HTR-8/SVneo (cell line): ENCODE measurements around the gene CST9.

Source experiments
- DNase-seq: peaks from one replicate; pipeline ENCODE4 v3.0.0; 2011; ENCODE audit warnings: low spot score, mixed read lengths; ENCODE audit not compliant: insufficient read length
- FAIRE-seq: peaks from 2 replicates; lab custom pipeline; 2011; peaks lifted over from hg19 to GRCh38; lab: Jason Lieb, UNC

CST9 gene

DNA sequence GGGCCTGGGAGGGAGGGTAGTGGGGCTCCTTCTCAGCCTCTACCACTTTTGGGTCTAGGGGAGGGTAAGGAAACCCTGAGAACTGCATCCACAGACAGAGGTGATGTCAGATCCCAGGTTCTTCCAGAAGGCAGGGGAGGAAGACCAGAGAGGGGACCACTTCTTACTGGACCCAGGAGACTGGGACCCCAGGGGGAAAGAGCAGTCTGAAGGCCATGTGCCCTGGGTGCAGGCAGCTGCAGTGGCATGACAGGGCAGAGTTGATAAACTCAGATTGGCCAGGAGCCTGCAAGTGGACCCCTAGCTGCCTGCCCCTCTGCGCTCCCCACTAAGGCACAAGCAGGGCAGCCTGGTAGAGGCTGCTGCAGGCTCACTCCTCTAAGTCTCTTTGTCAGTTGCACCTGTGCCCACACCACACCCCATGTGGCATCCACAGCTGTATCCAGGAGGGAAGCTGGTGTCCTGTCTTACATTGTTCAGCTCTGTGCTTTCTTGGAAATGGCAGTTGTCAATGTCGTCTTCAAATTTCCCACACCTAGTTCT is 40.1 kb downstream of the CST9 start:
- no peak for DNase-seq
- no peak for FAIRE-seq

DNA sequence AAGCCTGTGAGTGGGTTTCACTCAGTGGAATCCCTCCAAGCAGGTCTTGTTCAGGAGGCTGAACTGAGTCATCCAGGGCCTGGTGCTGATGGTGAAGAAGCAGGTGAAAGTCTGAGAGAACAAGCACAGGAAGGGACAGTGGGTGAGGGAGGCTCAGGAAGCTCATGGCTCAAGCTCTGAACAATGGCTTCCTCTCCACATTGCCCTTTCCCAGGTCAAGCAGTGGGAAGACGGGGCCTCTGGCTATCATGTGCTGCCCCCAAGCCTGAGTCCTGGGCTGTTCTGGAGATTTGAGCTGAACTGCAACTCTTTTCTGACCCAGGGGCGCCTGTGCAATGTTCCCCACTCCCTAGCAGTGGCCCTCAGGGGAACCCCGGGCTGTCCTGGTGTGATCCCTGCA is 40.8 kb downstream of the CST9 start:
- FAIRE-seq (no peak), DNase-seq (no peak)

DNA sequence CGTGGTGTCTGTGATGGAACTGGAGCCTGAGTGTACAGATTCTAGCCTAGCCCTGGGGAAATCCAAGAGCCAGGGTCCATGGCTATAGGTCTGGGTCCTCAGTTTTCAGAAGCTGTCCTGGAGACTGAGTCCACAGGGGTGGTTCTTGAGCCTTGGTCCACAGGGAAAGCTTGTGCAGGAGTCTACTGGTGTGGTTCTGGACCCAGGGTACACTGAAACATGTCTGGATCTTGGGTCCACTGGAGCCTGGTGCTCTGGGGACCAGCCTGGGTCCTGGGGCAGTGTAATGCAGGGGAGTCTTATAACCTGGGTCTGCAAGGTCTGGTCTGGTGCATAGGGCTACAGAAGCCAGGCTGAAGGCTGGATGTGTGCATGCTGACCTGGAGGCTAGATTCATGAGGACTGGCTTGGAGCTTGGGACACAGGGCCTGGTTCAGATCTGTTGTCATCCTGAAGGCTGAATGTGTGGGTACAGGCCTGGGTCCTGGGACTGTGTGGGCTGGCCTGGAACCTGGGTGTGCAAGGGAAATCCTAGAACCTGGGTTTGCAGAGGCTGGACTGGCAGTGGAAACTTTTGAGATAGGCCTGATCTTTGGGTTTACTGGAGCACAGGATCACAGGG is 42.9 kb downstream of the CST9 start:
- FAIRE-seq (no peak), DNase-seq (no peak)

DNA sequence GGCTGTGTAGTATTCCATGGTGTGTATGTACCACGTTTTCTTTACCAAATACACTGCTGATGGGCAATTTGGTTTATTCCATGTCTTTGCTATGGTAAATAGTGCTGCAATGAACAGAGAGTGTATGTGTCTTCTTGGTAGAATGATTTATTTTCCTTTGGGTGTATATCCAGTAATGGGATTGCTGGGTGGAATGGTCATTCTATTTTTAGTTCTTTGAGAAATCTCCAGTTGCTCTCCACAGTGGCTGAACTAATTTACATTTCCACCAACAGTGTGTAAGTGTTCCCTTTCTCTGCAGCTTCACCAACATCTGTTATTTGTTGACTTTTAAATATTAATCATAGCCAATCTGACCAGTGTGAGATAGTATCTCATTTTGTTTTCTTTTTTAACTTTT is 51.3 kb downstream of the CST9 start:
- DNase-seq (no peak), FAIRE-seq (no peak)
